K562 (cell line): ENCODE results near the gene TTLL11. TPM values are rescaled to one million over a fixed set of nuclear protein-coding genes. Genes with fewer than 3 reads are reported as not detected.
A peak's percentile ranks its signal among the peaks of the same experiment; 100 is the strongest.

Experiments used
- ATAC-seq: fragments of 200-7000 bp; cut with Tn5 transposase; 3 replicates; pipeline ENCODE4 v1.9.1; 2020; ENCODE audit warnings: moderate library complexity
- BruUV-seq: library from RNA; stranded (reverse); fragments of 400-500 nt; replicated peaks from 2 replicates; lab custom pipeline; 2021; lab: Mats Ljungman, UMichigan
- CTCF ChIA-PET: fragments of 300-600 bp; formaldehyde crosslinking; extraction: SDS; loops from one replicate; lab custom pipeline; 2021; ENCODE audit warnings: low intra/inter-chr PET ratio; lab: Yijun Ruan, JAX
- POLR2A ChIA-PET: fragments of 300-600, 350-650 bp; sonication (Branson Sonifier 250); formaldehyde crosslinking; extraction: SDS; loops from one replicate; lab custom pipeline; 2021; ENCODE audit warnings: antibody characterized with exemption, inconsistent platforms; lab: Yijun Ruan, JAX
- DNase-seq, 4 experiments: peaks; one replicate each; pipeline versions ENCODE4 v3.0.0 to v3.0.0-alpha.2; 2011 to 2018; ENCODE audit warnings: low spot score in 3 of 4, mixed read lengths in 3 of 4; ENCODE audit errors: extremely low read depth in 1 of 4
- FAIRE-seq: peaks from 2 replicates; lab custom pipeline; 2011; peaks lifted over from hg19 to GRCh38; lab: Jason Lieb, UNC
- H2AFZ ChIP-seq: 2 replicates; pipeline ENCODE4 v1.6.0; 2011; ENCODE audit warnings: low read depth, low read length, control low read depth, inconsistent platforms
- H3K27ac ChIP-seq: fragments of 200-600 bp; 3 replicates; pipeline ENCODE4 v1.8.0; 2011; ENCODE audit warnings: low read depth, mild to moderate bottlenecking, control low read depth, inconsistent platforms, low read length, moderate library complexity, mixed read lengths; ENCODE audit errors: extremely low read depth
- H3K27me3 ChIP-seq, 2 experiments: fragments of 300-600 bp in 1 of 2; 2 replicates in 1 of 2; 3 replicates in 1 of 2; pipeline versions ENCODE4 v1.6.0 to v1.8.0; 2011; ENCODE audit warnings: inconsistent platforms in 2 of 2, low read length in 2 of 2, mild to moderate bottlenecking in 1 of 2, mixed read lengths in 1 of 2, moderate library complexity in 1 of 2; ENCODE audit not compliant: control insufficient read depth in 2 of 2, insufficient read depth in 2 of 2
- H3K36me3 ChIP-seq: fragments of 300-600 bp; 3 replicates; pipeline ENCODE4 v1.8.0; 2011; ENCODE audit warnings: mild to moderate bottlenecking, low read length, inconsistent platforms; ENCODE audit not compliant: control insufficient read depth, insufficient read depth
- H3K4me1 ChIP-seq, 2 experiments: fragments of 200-600 bp in 1 of 2; replicated peaks in 1 of 2; 2 replicates in 1 of 2; 3 replicates in 1 of 2; pipeline versions ENCODE4 v1.5.1 to v1.8.0; 2011; ENCODE audit warnings: inconsistent platforms in 2 of 2, low read length in 2 of 2, mild to moderate bottlenecking in 1 of 2, mixed read lengths in 1 of 2, moderate library complexity in 1 of 2; ENCODE audit not compliant: control insufficient read depth in 2 of 2, insufficient read depth in 2 of 2
- H3K4me2 ChIP-seq: 2 replicates; pipeline ENCODE4 v1.6.1; 2011; ENCODE audit warnings: low read length, control low read depth, inconsistent platforms, mixed read lengths; ENCODE audit not compliant: insufficient read depth
- H3K4me3 ChIP-seq: fragments of 200-600 bp; sonication (generic), shearing (Covaris generic); 2 replicates; pipeline ENCODE4 v1.5.1; 2016; ENCODE audit warnings: control low read depth, inconsistent platforms
- H3K79me2 ChIP-seq: fragments of 200-600 bp; 3 replicates; pipeline ENCODE4 v1.8.0; 2011; ENCODE audit warnings: low read length, inconsistent platforms; ENCODE audit not compliant: control insufficient read depth, insufficient read depth
- H3K9ac ChIP-seq, 2 experiments: 2 replicates each; pipeline versions ENCODE4 v1.6.0 to v1.6.1; 2011; ENCODE audit warnings: low read depth in 2 of 2, low read length in 2 of 2, control low read depth in 1 of 2, inconsistent platforms in 1 of 2, mild to moderate bottlenecking in 1 of 2, mixed read lengths in 1 of 2; ENCODE audit not compliant: insufficient read depth in 1 of 2
- H3K9me1 ChIP-seq: one replicate; pipeline ENCODE4 v1.6.0; 2011; ENCODE audit warnings: inconsistent platforms, mild to moderate bottlenecking, low read length, moderate library complexity; ENCODE audit not compliant: control insufficient read depth, insufficient read depth
- H3K9me3 ChIP-seq: replicated peaks from 2 replicates; pipeline ENCODE4 v1.5.1; 2011; ENCODE audit warnings: low read depth, low read length, inconsistent platforms; ENCODE audit not compliant: control insufficient read depth, insufficient read depth
- H4K20me1 ChIP-seq: replicated peaks from 2 replicates; pipeline ENCODE4 v1.6.1; 2011; ENCODE audit warnings: low read length, inconsistent platforms, mixed read lengths; ENCODE audit not compliant: control insufficient read depth, insufficient read depth
- ARHGAP35 ChIP-seq: fragments of 450-650 bp; IDR thresholded peaks from 2 replicates; pipeline ENCODE4 v1.6.1; 2018; ENCODE audit not compliant: partially characterized antibody
- ARID2 ChIP-seq: fragments of 450-650 bp; IDR thresholded peaks from 2 replicates; pipeline ENCODE4 v1.6.1; 2017; ENCODE audit warnings: antibody characterized with exemption, mild to moderate bottlenecking
- BRD9 ChIP-seq: fragments of 450-650 bp; IDR thresholded peaks from 2 replicates; pipeline ENCODE4 v1.6.1; 2018; ENCODE audit warnings: low read depth; ENCODE audit not compliant: partially characterized antibody
- CEBPB ChIP-seq: fragments of 450-650 bp; IDR thresholded peaks from 2 replicates; pipeline ENCODE4 v1.6.1; 2016; ENCODE audit warnings: missing genetic modification characterization, missing compliant biosample characterization
- CREM ChIP-seq: IDR thresholded peaks from 2 replicates; pipeline ENCODE4 v1.6.1; 2014; ENCODE audit warnings: antibody characterized with exemption, low read depth
- CTCF ChIP-seq, 3 experiments: IDR thresholded peaks in 2 of 3; conservative IDR thresholded peaks in 1 of 3; 2 replicates each; pipeline ENCODE4 v1.5.1; 2011 to 2012; ENCODE audit warnings: low read length in 3 of 3, mild to moderate bottlenecking in 3 of 3, control low read depth in 2 of 3, improper control_type of control experiment in 1 of 3, inconsistent platforms in 1 of 3, low read depth in 1 of 3, mixed read lengths in 1 of 3, moderate library complexity in 1 of 3; ENCODE audit not compliant: insufficient read depth in 2 of 3
- GTF2B ChIP-seq: IDR thresholded peaks from 2 replicates; pipeline ENCODE4 v1.6.1; 2011; ENCODE audit not compliant: insufficient read length; ENCODE audit errors: extremely low read depth
- HDAC6 ChIP-seq: IDR thresholded peaks from 2 replicates; pipeline ENCODE4 v1.6.1; 2012; ENCODE audit warnings: low read depth, mild to moderate bottlenecking, control low read depth, inconsistent platforms, low read length, moderate library complexity
- KLF13 ChIP-seq: fragments of 450-650 bp; IDR thresholded peaks from 2 replicates; pipeline ENCODE4 v1.6.1; 2016; ENCODE audit warnings: missing genetic modification characterization, low read depth, mild to moderate bottlenecking, missing compliant biosample characterization, moderate library complexity, borderline replicate concordance
- MAFG ChIP-seq: fragments of 450-650 bp; conservative IDR thresholded peaks from 2 replicates; pipeline ENCODE4 v1.6.1; 2016; ENCODE audit warnings: missing genetic modification characterization, missing compliant biosample characterization
- POLR2G ChIP-seq: fragments of 200-400 bp; formaldehyde crosslinking; IDR thresholded peaks from 2 replicates; pipeline ENCODE4 v1.6.1; 2017; ENCODE audit warnings: low read depth, mild to moderate bottlenecking, antibody characterized with exemption, low read length, moderate library complexity
- RAD21 ChIP-seq, 2 experiments: fragments of 250-450 bp in 1 of 2; fragments of 450-650 bp in 1 of 2; sonication (Bioruptor Pico) in 1 of 2; formaldehyde crosslinking in 1 of 2; IDR thresholded peaks in 1 of 2; conservative IDR thresholded peaks in 1 of 2; 2 replicates each; pipeline versions ENCODE4 v1.4.0 to v1.8.0; 2020 to 2022; ENCODE audit warnings: mild to moderate bottlenecking in 2 of 2, moderate library complexity in 1 of 2
- SMARCA5 ChIP-seq: fragments of 450-650 bp; IDR thresholded peaks from 2 replicates; pipeline ENCODE4 v1.6.1; 2016
- ZBTB33 ChIP-seq: sonication (generic); formaldehyde crosslinking; IDR thresholded peaks from 2 replicates; pipeline ENCODE4 v1.8.1; 2023; ENCODE audit warnings: mild to moderate bottlenecking, missing genetic modification reagents
- ZNF274 ChIP-seq: IDR thresholded peaks from 2 replicates; pipeline ENCODE4 v1.6.1; 2011; ENCODE audit warnings: low read depth, mild to moderate bottlenecking, low read length, moderate library complexity, borderline replicate concordance
- WGBS: fragments of 100-300 bp; shearing (Covaris generic); methylation state at CpG from one replicate; pipeline ENCODE4 v1.1.6; 2016; ENCODE audit warnings: low coverage, mixed read lengths; ENCODE audit not compliant: insufficient coverage; ENCODE audit errors: missing lambda C conversion rate; 5-methylcytosine and 5-hydroxymethylcytosine counted together
- in situ Hi-C: fragments of 300-500 bp; cut with MboI; formaldehyde crosslinking; loops from 4 replicates; pipeline ENCODE4 v1.15.0; 2018; ENCODE audit warnings: inconsistent platforms, mixed read lengths
- intact Hi-C: fragments of 100-400 bp; cut with micrococcal nuclease; formaldehyde crosslinking; loops from 2 replicates; pipeline ENCODE4 v1.14.2; 2022
- polyA plus RNA-seq, 8 experiments: library from polyadenylated mRNA; depleted of rRNA in 4 of 8; stranded (reverse) in 5 of 8; unstranded in 3 of 8; fragments of >200 nt; fragmentation: Nextera tagmentation in 2 of 8; fragmentation: Illumina TruSeq in 1 of 8; extraction: Ambion mirVana in 2 of 8; extraction: Trizol in 1 of 8; gene quantifications; 2 replicates each; pipeline versions ENCODE4 v1.2.1 to v1.2.3, GENCODE V29; 2011 to 2014; ENCODE audit warnings: inconsistent platforms in 1 of 8, missing spikeins in 1 of 8
- total RNA-seq, 7 experiments: library from RNA; depleted of rRNA in 6 of 7; stranded (reverse); fragments of >200 nt in 6 of 7; fragmentation: Illumina TruSeq in 2 of 7; extraction: Trizol in 2 of 7; gene quantifications; 2 replicates each; pipeline versions ENCODE4 v1.2.1 to v1.2.3, GENCODE V29; 2011 to 2021; ENCODE audit warnings: low replicate concordance in 1 of 7
- TF ChIP-seq, protein P1 (sequence below): fragments of 250-450 bp; sonication (Bioruptor Pico); IDR thresholded peaks from 2 replicates; pipeline ENCODE4 v1.5.0; 2020; ENCODE audit warnings: mild to moderate bottlenecking

Gene TTLL11
- total and polyA plus RNA-seq, 9 of the 15 experiments (the other 6 are each of a cell fraction or from before 2014, with no cell fraction given), result 0.83 to 4.4 (median 2.7) TPM

GRCh38 chr9:121992571-121993212, 100.4 kb downstream of the TTLL11 start:
- FAIRE-seq (peak; percentile 87), DNase-seq (peak; percentile 68 to 79 (median 74)), ATAC-seq (peak; percentile 93)
- Histone ChIP-seq H4K20me1 (peaks cover 13% of the 10 kb centered on the region; the same call in 1 of the 2 replicates), H3K79me2 (no peaks in the 10 kb centered on the region), H3K4me3 (no peak overlapping the region), H3K9me3 (no peaks in the 10 kb centered on the region), H3K27ac (no peak overlapping the region), H3K27me3 (peaks cover 1 to 27% of the 10 kb centered on the region in 2 experiments; a peak in 4 of 5 replicates), H3K4me2 (no peak overlapping the region), H3K9me1 (no peaks in the 10 kb centered on the region), H3K36me3 (no peaks in the 10 kb centered on the region), H2AFZ (no peak overlapping the region), H3K4me1 (no peaks in the 10 kb centered on the region), H3K9ac (no peak overlapping the region)
- intact Hi-C loops, result loop anchor here (1.0 to 5.0 kb wide), 5 partner anchors 130 to 446 kb away; no protein-coding TSS in a partner anchor
- BruUV-seq, result no TSS peak
- CTCF ChIA-PET, result interaction anchor here (0.8 to 1.6 kb wide), 5 partner anchors 292 to 448 kb away, joined by 3 to 11 read pairs (median 3); no protein-coding TSS in a partner anchor
- in situ Hi-C loops, result no loop called here
- POLR2A ChIA-PET, result no interaction called here
- 9% methylated on average over 8 of the region's 8 CpGs for WGBS
- TF ChIP-seq POLR2G (no peak), ARID2 (no peak), CREM (no peak), ZNF274 (no peak), RAD21 (CRISPR knock-in tag; conservative IDR thresholded peaks at IDR 0.05 in 1 of 2, IDR thresholded peaks at IDR 0.05 in 1 of 2) (peak; percentile 74 to 80), HDAC6 (no peak), ARHGAP35 (no peak), CEBPB (tag) (no peak), CTCF (IDR thresholded peaks at IDR 0.05 in 2 of 3, conservative IDR thresholded peaks at IDR 0.05 in 1 of 3; ENCODE audit: insufficient read depth in 2 of 3, low read depth in 1 of 3, low read length in 3 of 3) (peak; percentile 70 to 76 (median 73)), GTF2B (no peak), BRD9 (no peak), ZBTB33 (no peak), MAFG (tag) (no peak), KLF13 (tag) (no peak), SMARCA5 (no peak)
- TF ChIP-seq, protein P1, sequence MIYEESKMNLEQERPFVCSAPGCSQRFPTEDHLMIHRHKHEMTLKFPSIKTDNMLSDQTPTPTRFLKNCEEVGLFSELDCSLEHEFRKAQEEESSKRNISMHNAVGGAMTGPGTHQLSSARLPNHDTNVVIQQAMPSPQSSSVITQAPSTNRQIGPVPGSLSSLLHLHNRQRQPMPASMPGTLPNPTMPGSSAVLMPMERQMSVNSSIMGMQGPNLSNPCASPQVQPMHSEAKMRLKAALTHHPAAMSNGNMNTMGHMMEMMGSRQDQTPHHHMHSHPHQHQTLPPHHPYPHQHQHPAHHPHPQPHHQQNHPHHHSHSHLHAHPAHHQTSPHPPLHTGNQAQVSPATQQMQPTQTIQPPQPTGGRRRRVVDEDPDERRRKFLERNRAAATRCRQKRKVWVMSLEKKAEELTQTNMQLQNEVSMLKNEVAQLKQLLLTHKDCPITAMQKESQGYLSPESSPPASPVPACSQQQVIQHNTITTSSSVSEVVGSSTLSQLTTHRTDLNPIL (CRISPR knock-in tag), result no peak
